DLD1 (cell line): Measurements from ENCODE around the gene RDX.
"Not testable (repeated sequence)": the region's sequence is repeated elsewhere in the genome, so short reads cannot be mapped to it uniquely, and the experiment has no call there.

Experiments
- in situ Hi-C: cut with HindIII; loops from 2 replicates; pipeline ENCODE4 v1.10.0; 2017; ENCODE audit warnings: low sequenced_read_pairs

RDX gene

DNA sequence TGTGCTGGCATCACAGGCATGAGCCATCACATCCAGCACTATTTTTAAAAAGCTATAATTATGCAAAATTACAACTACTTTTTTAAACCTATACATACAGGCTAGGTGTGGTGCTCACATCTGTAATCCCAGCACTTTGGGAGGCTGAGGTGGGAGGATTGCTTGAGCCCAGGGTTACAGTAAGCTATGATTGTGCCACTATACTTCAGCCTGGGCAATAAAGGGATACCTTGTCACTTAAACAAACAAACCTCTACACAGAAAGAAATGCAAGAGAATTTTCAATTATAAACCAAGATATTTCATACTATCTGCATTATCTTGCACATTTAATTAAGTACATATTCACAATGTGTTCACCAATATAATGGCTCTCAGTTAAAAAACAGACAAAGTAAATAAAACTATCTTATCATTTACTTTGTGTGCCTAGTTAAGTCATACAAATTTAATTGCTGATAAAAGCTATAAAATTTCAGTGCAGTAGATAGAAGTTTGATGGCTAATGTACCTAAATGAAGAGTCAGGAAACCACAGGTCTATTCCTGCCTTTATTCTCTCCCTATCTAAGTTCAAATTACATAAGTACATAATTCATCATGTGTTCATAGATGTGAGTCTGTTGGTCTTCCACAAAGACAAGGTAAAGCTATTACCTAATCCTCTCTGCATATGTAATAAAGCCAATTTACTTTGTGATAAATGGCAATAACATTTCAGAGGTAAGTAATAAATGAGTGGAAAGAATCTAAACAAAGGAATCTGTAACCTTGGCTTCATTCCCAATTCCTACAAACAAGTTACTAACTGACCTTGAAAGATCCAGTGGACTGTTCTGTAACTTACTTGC, 9.0 kb upstream of the RDX start:
- in situ Hi-C loops: no loop called here

DNA sequence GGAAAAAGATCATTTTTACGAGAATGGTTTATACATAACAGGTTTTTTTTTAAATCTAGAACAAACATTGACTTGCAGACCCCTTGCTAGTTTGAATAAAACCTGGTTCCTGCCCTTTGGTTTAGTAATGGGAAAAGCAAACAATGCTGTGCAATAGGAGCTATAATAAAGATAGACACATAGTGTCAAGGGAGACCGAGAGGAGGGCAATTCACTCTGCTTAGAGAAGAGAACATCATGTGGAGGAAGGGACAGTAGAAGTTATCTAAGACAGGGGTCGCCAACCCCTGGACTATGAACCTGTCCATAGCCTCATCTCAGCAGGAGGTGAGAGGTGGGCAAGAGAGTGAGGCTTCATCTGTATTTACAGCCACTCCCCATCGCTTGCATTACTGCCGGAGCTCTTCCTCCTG, 7.0 kb upstream of the RDX start:
- in situ Hi-C loops: no loop called here

- in situ Hi-C loops: no loop called here
Measured at GRCh38 chr11:110301577-110301976, 5.2 kb upstream of the RDX start.

- in situ Hi-C loops: no loop called here
Measured at GRCh38 chr11:110301032-110301431, 4.6 kb upstream of the RDX start.

DNA sequence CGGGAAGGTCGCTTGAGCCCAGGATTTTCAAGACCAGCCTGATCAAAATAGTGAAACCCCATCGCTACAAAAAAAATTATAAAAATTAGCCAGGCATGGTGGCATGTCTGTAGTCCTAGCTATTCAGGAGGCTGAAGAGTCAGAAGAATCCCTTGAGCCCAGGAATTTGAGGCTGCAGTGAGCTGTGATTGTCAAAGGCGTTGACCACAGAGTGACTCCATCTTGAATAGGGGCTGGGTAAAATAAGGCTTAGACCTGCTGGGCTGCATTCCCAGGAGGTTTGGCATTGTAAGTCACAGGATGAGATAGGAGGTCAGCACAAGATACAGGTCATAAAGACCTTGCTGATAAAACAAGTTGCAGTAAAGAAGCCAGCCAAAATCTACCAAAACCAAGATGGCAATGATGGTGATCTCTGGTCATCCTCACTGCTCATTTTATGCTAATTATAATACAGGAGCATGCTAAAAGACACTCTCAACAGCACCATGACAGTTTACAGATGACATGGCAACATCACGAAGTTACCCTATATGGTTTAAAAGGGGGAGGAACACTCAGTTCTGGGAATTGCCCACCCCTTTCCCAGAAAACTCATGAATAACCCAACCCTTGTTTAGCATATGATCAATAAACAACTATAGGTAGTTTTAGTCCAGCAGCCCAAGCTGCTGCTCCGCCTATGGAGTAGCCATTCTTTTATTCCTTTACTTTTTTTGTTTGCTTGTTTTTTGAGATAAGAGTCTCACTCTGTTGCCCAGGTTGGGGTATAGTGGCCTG, 2.8 kb upstream of the RDX start:
- in situ Hi-C loops: no loop called here

- in situ Hi-C loops: no loop called here
Measured at GRCh38 chr11:110298301-110298765, 1.9 kb upstream of the RDX start.

DNA sequence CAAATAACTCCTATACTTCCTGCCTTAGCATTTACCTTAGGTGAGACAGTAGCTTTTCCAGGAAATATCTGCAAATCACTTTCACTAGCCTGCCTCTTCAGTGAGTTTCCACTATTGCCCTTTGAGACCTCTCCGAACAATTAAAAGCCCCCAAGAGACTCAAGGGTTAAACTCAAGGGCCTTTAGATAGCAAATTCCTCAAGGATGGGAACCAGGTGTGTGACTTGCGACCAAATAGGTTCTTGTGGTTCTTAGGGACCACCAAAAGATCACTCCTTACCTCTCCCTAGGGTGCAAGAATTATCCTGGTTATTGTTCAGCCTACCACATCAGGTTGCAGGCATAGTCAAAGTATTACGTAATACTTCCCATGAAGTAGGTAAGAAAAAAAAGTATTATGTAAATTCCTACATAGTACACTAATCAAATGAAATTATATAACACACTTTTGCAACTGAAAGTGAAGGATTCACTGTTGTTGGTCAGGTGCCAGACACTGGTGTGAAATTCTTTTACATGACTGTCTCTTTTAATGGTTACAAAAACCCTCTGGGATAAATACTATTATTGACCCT, 1.4 kb upstream of the RDX start:
- in situ Hi-C loops: no loop called here

- in situ Hi-C loops: no loop called here
Measured at GRCh38 chr11:110297076-110297725, 787 bp upstream of the RDX start.

- in situ Hi-C loops: no loop called here
Measured at GRCh38 chr11:110295531-110296225, 736 bp downstream of the RDX start.

DNA sequence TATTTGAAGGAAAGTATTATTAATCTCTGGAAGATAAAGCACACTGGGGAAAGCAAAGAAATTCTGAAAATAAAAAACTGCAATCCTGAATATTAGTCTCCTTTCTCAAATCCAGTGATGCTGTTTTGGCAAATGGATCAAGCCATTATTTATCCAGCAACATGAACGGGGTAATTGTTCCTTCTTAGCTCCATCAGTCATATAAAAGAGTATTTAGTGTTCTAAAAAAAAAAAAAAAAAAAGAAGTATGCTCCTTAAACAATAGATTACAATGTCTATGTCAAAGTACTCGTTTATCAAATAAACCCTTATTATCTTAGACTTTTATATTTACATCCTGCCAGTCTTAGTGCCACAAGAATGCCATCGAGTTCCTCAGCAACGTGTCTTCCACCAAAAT, 1.3 kb downstream of the RDX start:
- in situ Hi-C loops: no loop called here

- in situ Hi-C loops: no loop called here
Measured at GRCh38 chr11:110294509-110294908, 1.9 kb downstream of the RDX start.

GRCh38 chr11:110293389-110293788, 3.0 kb downstream of the RDX start:
- in situ Hi-C loops: no loop called here

DNA sequence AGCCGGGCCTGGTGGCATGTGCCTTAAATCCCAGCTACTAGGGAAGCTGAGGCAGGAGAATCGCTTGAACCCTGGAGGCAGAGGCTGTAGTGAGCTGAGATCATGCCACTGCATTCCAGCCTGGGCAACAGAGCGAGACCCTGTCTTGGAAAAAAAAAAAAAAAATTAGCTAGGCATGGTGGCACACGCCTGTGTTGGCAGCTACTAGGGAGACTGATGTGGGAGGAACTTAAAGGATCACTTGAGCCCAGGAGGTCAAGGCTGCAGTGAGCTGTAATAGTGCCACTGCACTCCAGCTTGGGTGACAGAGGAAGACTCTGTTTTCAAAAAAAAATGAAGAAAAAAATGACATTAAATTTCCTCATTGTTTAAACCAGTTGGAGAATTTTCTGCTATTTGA, 4.3 kb downstream of the RDX start:
- in situ Hi-C loops: not testable (repeated sequence)

DNA sequence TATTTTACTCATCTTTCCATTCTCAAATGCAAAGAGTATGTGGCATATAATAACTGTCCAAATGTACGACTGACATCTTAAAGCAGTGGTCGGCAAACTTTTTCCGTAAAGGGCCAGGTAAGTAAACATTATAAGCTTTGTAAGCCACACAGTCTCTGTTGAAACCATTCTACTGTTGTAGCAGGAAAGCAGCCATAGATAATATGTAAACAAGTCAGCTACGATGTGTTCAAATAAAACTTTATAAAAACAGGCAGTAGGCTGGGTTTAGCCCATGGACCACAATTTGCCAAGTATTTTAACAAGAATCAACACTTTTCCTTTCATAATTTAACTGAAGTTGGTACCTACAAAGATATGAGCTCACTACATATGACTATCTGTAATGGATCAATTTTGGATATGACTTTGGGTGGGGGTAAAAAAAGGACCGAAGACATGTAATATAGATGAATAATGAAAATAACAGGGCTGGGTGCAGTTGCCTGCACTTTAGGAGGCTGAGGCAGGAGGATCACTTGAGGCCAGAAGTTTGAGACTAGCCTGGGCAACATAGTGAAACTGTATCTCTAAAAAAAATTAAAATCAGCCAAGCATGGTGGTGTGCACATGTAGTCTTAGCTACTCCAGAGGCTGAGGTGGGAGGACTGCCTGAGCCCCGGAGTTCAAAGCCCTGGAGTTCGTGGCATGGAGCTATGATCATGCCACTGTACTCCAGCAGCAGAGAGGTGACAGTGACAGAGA, 5.7 kb downstream of the RDX start:
- in situ Hi-C loops: no loop called here

DNA sequence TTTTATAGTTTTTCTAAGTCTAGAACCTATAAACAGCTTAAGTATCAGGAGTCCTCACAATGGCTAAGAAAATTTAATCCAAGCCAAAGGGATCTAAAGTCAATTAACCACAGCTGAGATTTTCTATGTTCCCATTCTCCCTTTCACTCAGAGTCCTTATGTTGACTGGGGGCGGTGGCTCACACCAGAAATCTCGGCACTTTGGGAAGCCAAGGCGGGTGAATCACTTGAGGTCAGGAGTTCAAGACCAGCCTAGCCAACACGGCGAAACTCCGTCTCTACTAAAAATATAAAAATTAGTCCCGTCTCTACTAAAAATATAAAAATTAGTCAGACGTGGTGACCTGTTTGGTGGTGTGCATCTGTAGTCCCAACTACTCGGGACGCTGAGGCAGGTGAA, 6.9 kb downstream of the RDX start:
- in situ Hi-C loops: no loop called here

DNA sequence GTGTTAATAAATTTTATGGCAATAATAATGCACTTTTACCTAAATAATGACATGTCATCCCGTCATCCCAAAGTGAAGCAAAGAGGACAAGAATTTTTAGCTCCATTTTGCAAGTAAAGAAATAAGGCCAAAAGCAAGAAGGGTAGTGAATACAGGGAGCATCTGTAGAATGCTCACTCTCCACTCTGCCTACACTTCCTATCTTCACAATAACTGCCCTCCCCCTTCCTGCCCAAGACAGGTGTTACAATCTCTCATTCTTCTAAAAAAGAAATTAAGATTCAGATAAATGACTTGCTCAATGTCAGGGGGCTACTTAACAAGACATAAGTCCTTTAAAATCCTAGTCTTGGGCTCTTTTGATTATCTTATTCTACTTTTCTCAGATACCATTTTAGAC, 8.9 kb downstream of the RDX start:
- in situ Hi-C loops: no loop called here

- in situ Hi-C loops: no loop called here
Measured at GRCh38 chr11:110286298-110287040, 9.9 kb downstream of the RDX start.

GRCh38 chr11:110283862-110284261, 12.6 kb downstream of the RDX start:
- in situ Hi-C loops: no loop called here

DNA sequence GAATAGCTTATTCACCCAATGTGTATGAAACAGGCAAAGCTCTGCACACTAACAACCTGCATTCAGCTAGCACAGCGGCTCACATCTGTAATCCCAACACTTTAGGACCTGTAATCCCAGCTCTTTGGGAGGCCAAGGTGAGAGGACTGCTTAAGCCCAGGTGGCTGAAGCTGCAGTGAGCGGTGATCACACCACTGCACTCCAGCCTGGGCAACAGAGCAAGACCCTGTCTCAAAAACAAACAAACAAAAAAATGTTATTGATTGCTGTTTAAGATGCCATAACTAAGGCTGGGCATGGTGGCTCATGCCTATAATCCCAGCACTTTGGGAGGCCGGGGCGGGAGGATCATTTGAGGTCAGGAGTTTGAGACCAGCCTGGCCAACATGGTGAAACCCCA, 15.8 kb downstream of the RDX start:
- in situ Hi-C loops: not testable (repeated sequence)
